A673 (cell line): ENCODE data around the gene SECISBP2. TPM values are rescaled to one million over a fixed set of nuclear protein-coding genes. Genes with fewer than 3 reads are reported as not detected.

Source experiments
- BruUV-seq: library from RNA; stranded (reverse); fragments of 400-500 nt; replicated peaks from 2 replicates; lab custom pipeline; 2021; lab: Mats Ljungman, UMichigan
- CTCF ChIA-PET: fragments of 300-600 bp; sonication (Branson Sonifier 250); formaldehyde crosslinking; loops from one replicate; lab custom pipeline; 2022; ENCODE audit warnings: antibody characterized with exemption; lab: Charles Lee
- POLR2A ChIA-PET: fragments of 300-600 bp; sonication (Branson Sonifier 250); formaldehyde crosslinking; loops from one replicate; lab custom pipeline; 2022; ENCODE audit warnings: antibody characterized with exemption; ENCODE audit not compliant: low non-redundant PET; lab: Charles Lee
- DNase-seq: peaks from one replicate; pipeline ENCODE4 v3.0.0-alpha.2; 2015; ENCODE audit warnings: low spot score
- H3K27ac ChIP-seq: fragments of 200-600 bp; sonication (generic); 2 replicates; pipeline ENCODE4 v1.5.1; 2016; ENCODE audit warnings: mixed run types, low read depth, mild to moderate bottlenecking, mixed read lengths, antibody characterized with exemption, low read length; ENCODE audit not compliant: poor library complexity, severe bottlenecking
- H3K27me3 ChIP-seq: fragments of 200-600 bp; sonication (generic); replicated peaks from 2 replicates; pipeline ENCODE4 v1.6.1; 2017; ENCODE audit warnings: mixed run types, low read depth, mild to moderate bottlenecking, mixed read lengths, antibody characterized with exemption, low read length; ENCODE audit not compliant: insufficient read depth, poor library complexity
- H3K36me3 ChIP-seq: fragments of 200-600 bp; sonication (generic); 2 replicates; pipeline ENCODE4 v1.6.1; 2016; ENCODE audit warnings: mixed run types, mild to moderate bottlenecking, mixed read lengths, antibody characterized with exemption, low read length; ENCODE audit not compliant: insufficient read depth, poor library complexity, severe bottlenecking
- H3K4me1 ChIP-seq: fragments of 200-600 bp; sonication (generic); 2 replicates; pipeline ENCODE4 v1.6.1; 2017; ENCODE audit warnings: mixed run types, mild to moderate bottlenecking, mixed read lengths, antibody characterized with exemption, low read length; ENCODE audit not compliant: insufficient read depth, poor library complexity, severe bottlenecking
- H3K4me3 ChIP-seq: fragments of 200-600 bp; sonication (generic); 2 replicates; pipeline ENCODE4 v1.5.1; 2016; ENCODE audit warnings: low read depth, mixed run types, mild to moderate bottlenecking, mixed read lengths, low read length; ENCODE audit not compliant: poor library complexity, severe bottlenecking
- H3K9me3 ChIP-seq: fragments of 200-600 bp; sonication (generic); 2 replicates; pipeline ENCODE4 v1.6.1; 2016; ENCODE audit warnings: mixed run types, low read depth, mild to moderate bottlenecking, mixed read lengths, antibody characterized with exemption, low read length; ENCODE audit not compliant: poor library complexity, severe bottlenecking
- CTCF ChIP-seq: fragments of 300-800, 200-600 bp; sonication (generic); conservative IDR thresholded peaks from 2 replicates; pipeline ENCODE4 v1.5.1; 2017; ENCODE audit warnings: low read depth, mild to moderate bottlenecking, antibody characterized with exemption, low read length, moderate library complexity, mixed read lengths
- EZH2 ChIP-seq: fragments of 200-600 bp; sonication (generic); IDR thresholded peaks from 2 replicates; pipeline ENCODE4 v1.6.1; 2017; ENCODE audit warnings: borderline replicate concordance, low read depth, mild to moderate bottlenecking, mixed read lengths, antibody characterized with exemption, low read length; ENCODE audit not compliant: poor library complexity, severe bottlenecking
- intact Hi-C: fragments of 100-400 bp; cut with micrococcal nuclease; formaldehyde crosslinking; loops from one replicate; pipeline ENCODE4 v1.10.0; 2022; ENCODE audit not compliant: unreplicated experiment
- total RNA-seq: library from RNA; stranded (reverse); gene quantifications from 2 replicates; pipeline ENCODE4 v1.2.3, GENCODE V29; 2021

Gene SECISBP2
- total RNA-seq, 1 experiment from 2014 or later: 44.4 TPM

GRCh38 chr9:89350988-89351557, 32.8 kb downstream of the SECISBP2 start:
- Histone ChIP-seq H3K27me3 (no peaks in the 10 kb centered on the region), H3K36me3 (peaks cover 88% of the 10 kb centered on the region), H3K9me3 (no peaks in the 10 kb centered on the region), H3K27ac (no peak overlapping the region), H3K4me3 (no peak overlapping the region), H3K4me1 (no peaks in the 10 kb centered on the region)
- TF ChIP-seq CTCF (no peak), EZH2 (no peak)
- CTCF ChIA-PET: no interaction called here
- BruUV-seq: no TSS peak
- intact Hi-C loops: loop anchor here (10.0 kb wide), 1 partner anchor 194 kb away; no protein-coding TSS in a partner anchor
- POLR2A ChIA-PET: no interaction called here
- no peak for DNase-seq

- no peak for DNase-seq
- intact Hi-C loops: loop anchor here (10.0 kb wide), 1 partner anchor 193 kb away; no protein-coding TSS in a partner anchor
- Histone ChIP-seq H3K9me3 (no peaks in the 10 kb centered on the region), H3K27ac (no peak overlapping the region), H3K4me3 (no peak overlapping the region), H3K27me3 (no peaks in the 10 kb centered on the region), H3K4me1 (no peaks in the 10 kb centered on the region), H3K36me3 (peaks cover 85% of the 10 kb centered on the region)
- TF ChIP-seq CTCF: no peak
- TF ChIP-seq EZH2: no peak
- POLR2A ChIA-PET: no interaction called here
- CTCF ChIA-PET: no interaction called here
- BruUV-seq: no TSS peak
These were observed 33.4 kb downstream of the SECISBP2 start for GRCh38 chr9:89351584-89352300.

- BruUV-seq: no TSS peak
- Histone ChIP-seq H3K36me3 (peaks cover 85% of the 10 kb centered on the region), H3K27me3 (no peaks in the 10 kb centered on the region), H3K4me3 (no peak overlapping the region), H3K4me1 (no peaks in the 10 kb centered on the region), H3K9me3 (no peaks in the 10 kb centered on the region), H3K27ac (no peak overlapping the region)
- TF ChIP-seq CTCF (no peak), EZH2 (no peak)
- intact Hi-C loops: loop anchor here (10.0 kb wide), 1 partner anchor 192 kb away; no protein-coding TSS in a partner anchor
- no peak for DNase-seq
- ChIA-PET POLR2A (no interaction called here), CTCF (no interaction called here)
These were observed 34.2 kb downstream of the SECISBP2 start for GRCh38 chr9:89352451-89352850.
